Testis (tissue), 3 donors: Measurements from ENCODE around the gene EFEMP1. TPM values are rescaled to one million over a fixed set of nuclear protein-coding genes. Genes with fewer than 3 reads are reported as not detected.
"Not testable (repeated sequence)": the region's sequence is repeated elsewhere in the genome, so short reads cannot be mapped to it uniquely, and the experiment has no call there.

Source experiments
- DNase-seq: peaks from one replicate; pipeline ENCODE4 v3.0.0-alpha.2; 2019
- H3K27ac ChIP-seq, 2 donors: fragments of 200-600 bp; sonication (generic); one replicate each; pipeline ENCODE4 v1.5.1; 2019
- H3K27me3 ChIP-seq: fragments of 200-600 bp; sonication (generic); one replicate; pipeline ENCODE4 v1.5.1; 2019
- H3K36me3 ChIP-seq: fragments of 200-600 bp; sonication (generic); one replicate; pipeline ENCODE4 v1.5.1; 2017; ENCODE audit warnings: low read depth; ENCODE audit errors: missing control alignments
- H3K4me1 ChIP-seq: fragments of 200-600 bp; sonication (generic); one replicate; pipeline ENCODE4 v1.5.1; 2019
- H3K4me3 ChIP-seq, 2 donors: fragments of 200-600 bp; sonication (generic); one replicate each; pipeline ENCODE4 v1.5.1; 2017 to 2019
- H3K9me3 ChIP-seq: fragments of 200-600 bp; sonication (generic); one replicate; pipeline ENCODE4 v1.5.1; 2017
- POLR2A ChIP-seq: fragments of 450-650 bp; IDR thresholded peaks from one replicate; pipeline ENCODE4 v1.6.1; 2017; ENCODE audit warnings: antibody characterized with exemption, mild to moderate bottlenecking, moderate library complexity
- WGBS, 2 donors: methylation state at CpG; one replicate each; pipeline ENCODE4 v1.1.5; 2018; 5-methylcytosine and 5-hydroxymethylcytosine counted together
- intact Hi-C: fragments of 100-400 bp; cut with DNase I; formaldehyde crosslinking; loops from one replicate; pipeline ENCODE4 v1.15.1; 2023; ENCODE audit warnings: low total_unique reads
- polyA plus RNA-seq: library from polyadenylated mRNA; stranded (reverse); fragments of 350-450 nt; fragmentation: Illumina TruSeq; extraction: RNeasy Lipid Tissue Mini Kit (QIAGEN cat#74804); gene quantifications from one replicate; pipeline ENCODE4 v1.2.3, GENCODE V29; 2014; ENCODE audit warnings: low read depth, low replicate concordance; ENCODE audit not compliant: insufficient read depth
- total RNA-seq, 2 donors: library from RNA; depleted of rRNA; stranded (reverse); fragments of >200 nt; gene quantifications; one replicate each; pipeline ENCODE4 v1.2.3, GENCODE V29; 2016
- TF ChIP-seq, protein P1 (sequence below), 3 experiments: fragments of 450-650 bp in 2 of 3; fragments of 200-600 bp in 1 of 3; sonication (generic) in 1 of 3; IDR thresholded peaks; one replicate each; pipeline ENCODE4 v1.5.1; 2016 to 2019; ENCODE audit warnings: antibody characterized with exemption in 3 of 3, mild to moderate bottlenecking in 2 of 3, moderate library complexity in 1 of 3

The EFEMP1 gene
- total and polyA plus RNA-seq, 3 donors from 2014 or later: 2.4 to 74.0 (median 8.6) TPM

GRCh38 chr2:55842046-55842445 lies 81.5 kb downstream of the EFEMP1 start:
- Histone ChIP-seq H3K4me3 (no peak overlapping the region), H3K4me1 (no peaks in the 10 kb centered on the region), H3K27ac (no peak overlapping the region), H3K27me3 (no peaks in the 10 kb centered on the region), H3K36me3 (no peaks in the 10 kb centered on the region), H3K9me3 (no peaks in the 10 kb centered on the region)
- intact Hi-C loops: no loop called here
- 82 to 86% methylated on average over 1 of the region's 1 CpG for WGBS, 2 donors
- TF ChIP-seq, protein P1, sequence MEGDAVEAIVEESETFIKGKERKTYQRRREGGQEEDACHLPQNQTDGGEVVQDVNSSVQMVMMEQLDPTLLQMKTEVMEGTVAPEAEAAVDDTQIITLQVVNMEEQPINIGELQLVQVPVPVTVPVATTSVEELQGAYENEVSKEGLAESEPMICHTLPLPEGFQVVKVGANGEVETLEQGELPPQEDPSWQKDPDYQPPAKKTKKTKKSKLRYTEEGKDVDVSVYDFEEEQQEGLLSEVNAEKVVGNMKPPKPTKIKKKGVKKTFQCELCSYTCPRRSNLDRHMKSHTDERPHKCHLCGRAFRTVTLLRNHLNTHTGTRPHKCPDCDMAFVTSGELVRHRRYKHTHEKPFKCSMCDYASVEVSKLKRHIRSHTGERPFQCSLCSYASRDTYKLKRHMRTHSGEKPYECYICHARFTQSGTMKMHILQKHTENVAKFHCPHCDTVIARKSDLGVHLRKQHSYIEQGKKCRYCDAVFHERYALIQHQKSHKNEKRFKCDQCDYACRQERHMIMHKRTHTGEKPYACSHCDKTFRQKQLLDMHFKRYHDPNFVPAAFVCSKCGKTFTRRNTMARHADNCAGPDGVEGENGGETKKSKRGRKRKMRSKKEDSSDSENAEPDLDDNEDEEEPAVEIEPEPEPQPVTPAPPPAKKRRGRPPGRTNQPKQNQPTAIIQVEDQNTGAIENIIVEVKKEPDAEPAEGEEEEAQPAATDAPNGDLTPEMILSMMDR (IDR thresholded peaks at IDR 0.05): no peak
- no peak for TF ChIP-seq POLR2A
- DNase-seq: no peak

DNA sequence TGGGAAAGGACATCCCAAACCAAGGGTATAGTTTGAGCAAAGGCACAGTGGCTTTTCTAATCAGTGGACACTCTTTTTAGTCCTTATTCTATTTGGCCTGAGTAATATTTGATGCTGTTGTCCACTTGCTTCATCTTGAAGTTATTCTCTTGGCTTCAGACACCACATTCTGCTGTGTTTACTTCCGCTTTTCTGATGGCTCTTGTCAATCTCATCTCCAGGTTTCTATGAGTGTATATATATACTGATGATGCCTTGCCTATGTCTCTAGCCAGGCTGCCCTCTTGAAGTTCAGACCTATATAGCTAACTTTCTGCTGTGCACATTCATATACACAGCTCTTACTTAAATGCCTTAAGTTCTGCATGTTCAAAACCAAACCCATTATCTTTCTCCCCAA lies 83.1 kb downstream of the EFEMP1 start:
- intact Hi-C loops: no loop called here
- Histone ChIP-seq H3K27ac (no peak overlapping the region), H3K4me3 (no peak overlapping the region), H3K27me3 (no peaks in the 10 kb centered on the region), H3K36me3 (no peaks in the 10 kb centered on the region), H3K4me1 (no peaks in the 10 kb centered on the region), H3K9me3 (no peaks in the 10 kb centered on the region)
- WGBS, 2 donors: 88 to 100% methylated on average over 1 of the region's 1 CpG
- DNase-seq: no peak
- TF ChIP-seq POLR2A: no peak
- TF ChIP-seq, protein P1 (IDR thresholded peaks at IDR 0.05): no peak

GRCh38 chr2:55839182-55839819 lies 84.3 kb downstream of the EFEMP1 start:
- Histone ChIP-seq H3K27ac (no peak overlapping the region), H3K4me1 (no peaks in the 10 kb centered on the region), H3K4me3 (no peak overlapping the region), H3K36me3 (no peaks in the 10 kb centered on the region), H3K9me3 (no peaks in the 10 kb centered on the region), H3K27me3 (no peaks in the 10 kb centered on the region)
- no peak for DNase-seq
- TF ChIP-seq, protein P1 (IDR thresholded peaks at IDR 0.05): no peak
- TF ChIP-seq POLR2A: no peak
- 52 to 60% methylated on average over 7 of the region's 7 CpGs for WGBS, 2 donors
- intact Hi-C loops: no loop called here

GRCh38 chr2:55838653-55839052 lies 84.9 kb downstream of the EFEMP1 start:
- TF ChIP-seq POLR2A: no peak
- TF ChIP-seq, protein P1 (IDR thresholded peaks at IDR 0.05): no peak
- no peak overlapping the region for H3K27ac ChIP-seq
- DNase-seq: no peak
- no peaks in the 10 kb centered on the region for H3K36me3 ChIP-seq
- whole genome bisulfite sequencing, 2 donors: 86 to 91% methylated on average over 1 of the region's 1 CpG
- no peak overlapping the region for H3K4me3 ChIP-seq
- no peaks in the 10 kb centered on the region for H3K4me1 ChIP-seq
- no peaks in the 10 kb centered on the region for H3K9me3 ChIP-seq
- intact Hi-C loops: no loop called here
- no peaks in the 10 kb centered on the region for H3K27me3 ChIP-seq

DNA sequence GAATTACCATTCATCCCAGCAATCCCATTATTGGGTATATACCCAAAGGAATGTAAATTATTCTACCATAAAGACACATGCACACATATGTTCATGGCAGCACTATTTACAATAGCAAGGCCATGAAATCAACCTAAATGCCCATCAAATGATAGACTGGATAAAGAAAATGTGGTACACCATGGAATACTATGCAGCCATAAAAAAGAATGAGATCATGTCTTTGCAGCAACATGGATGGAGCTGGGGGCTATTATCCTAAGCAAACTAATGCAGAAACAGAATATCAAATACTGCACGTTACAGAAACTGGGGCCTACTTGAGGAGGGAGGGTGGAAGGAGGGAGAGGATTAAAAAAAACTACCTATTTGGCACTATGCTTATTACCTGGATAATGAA lies 85.5 kb downstream of the EFEMP1 start:
- H3K4me3 ChIP-seq, intact Hi-C loops, H3K36me3 ChIP-seq, H3K27me3 ChIP-seq, H3K4me1 ChIP-seq, H3K9me3 ChIP-seq, DNase-seq, H3K27ac ChIP-seq: not testable (repeated sequence)
- WGBS, 2 donors: 83 to 87% methylated on average over 1 of the region's 1 CpG
